Measurements from ENCODE around the gene TRIO. TPM values are rescaled to one million over a fixed set of nuclear protein-coding genes. Genes with fewer than 3 reads are reported as not detected.

Gene TRIO
- total RNA-seq, 6 donors from 2014 or later: 138 to 408 (median 156) TPM

DNA sequence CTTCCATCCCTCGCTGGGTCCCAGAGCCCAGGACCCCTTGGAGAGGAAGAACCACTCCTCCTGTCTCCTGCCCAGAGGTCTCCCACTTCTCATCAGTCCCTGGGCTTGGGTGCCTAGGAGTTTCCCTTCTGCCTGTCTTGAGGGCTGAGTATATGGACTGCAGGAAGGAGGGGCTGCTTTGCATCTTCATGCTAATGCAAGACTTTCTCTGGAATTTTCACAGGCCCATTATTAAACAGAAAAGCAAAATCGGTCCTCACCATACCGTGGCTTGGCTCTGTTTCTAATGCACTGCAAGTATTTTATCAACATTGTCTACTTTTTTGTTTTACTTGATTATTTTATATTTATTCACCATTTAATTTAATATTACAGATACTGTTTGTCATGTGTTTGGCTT lies 34.5 kb downstream of the TRIO start:
- no peak overlapping the region for H3K4me3 ChIP-seq

DNA sequence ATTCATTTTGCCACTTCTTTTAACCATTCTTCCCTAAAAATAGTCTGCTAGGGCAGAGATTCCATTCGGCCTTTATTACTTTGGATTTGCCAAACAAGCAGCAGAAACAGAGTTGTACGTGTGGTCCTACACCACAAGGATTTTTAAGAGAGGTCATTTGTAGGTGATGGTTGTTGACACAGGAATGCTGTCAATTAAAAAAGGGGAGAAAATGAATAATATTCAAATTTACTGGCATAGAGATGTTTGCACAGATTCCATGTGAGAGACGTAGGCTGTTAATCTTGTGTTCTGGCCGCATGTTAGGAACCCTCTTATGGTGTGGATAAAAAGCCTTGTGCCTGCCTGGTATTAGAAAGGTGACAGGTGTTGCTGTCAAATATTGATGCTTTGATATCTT lies 34.9 kb downstream of the TRIO start:
- WGBS, 2 donors: 52 to 81% methylated on average over 4 of the region's 4 CpGs
- H3K4me1 ChIP-seq: peaks cover 21 to 41% (median 24%) of the 10 kb centered on the region in 4 donors
- ATAC-seq (ENCODE audit: low FRiP score in 2 of 2): no peak
- H3K9me3 ChIP-seq: no peaks in the 10 kb centered on the region
- no peak for TF ChIP-seq POLR2A (IDR thresholded peaks at IDR 0.05)
- TF ChIP-seq, protein P1, sequence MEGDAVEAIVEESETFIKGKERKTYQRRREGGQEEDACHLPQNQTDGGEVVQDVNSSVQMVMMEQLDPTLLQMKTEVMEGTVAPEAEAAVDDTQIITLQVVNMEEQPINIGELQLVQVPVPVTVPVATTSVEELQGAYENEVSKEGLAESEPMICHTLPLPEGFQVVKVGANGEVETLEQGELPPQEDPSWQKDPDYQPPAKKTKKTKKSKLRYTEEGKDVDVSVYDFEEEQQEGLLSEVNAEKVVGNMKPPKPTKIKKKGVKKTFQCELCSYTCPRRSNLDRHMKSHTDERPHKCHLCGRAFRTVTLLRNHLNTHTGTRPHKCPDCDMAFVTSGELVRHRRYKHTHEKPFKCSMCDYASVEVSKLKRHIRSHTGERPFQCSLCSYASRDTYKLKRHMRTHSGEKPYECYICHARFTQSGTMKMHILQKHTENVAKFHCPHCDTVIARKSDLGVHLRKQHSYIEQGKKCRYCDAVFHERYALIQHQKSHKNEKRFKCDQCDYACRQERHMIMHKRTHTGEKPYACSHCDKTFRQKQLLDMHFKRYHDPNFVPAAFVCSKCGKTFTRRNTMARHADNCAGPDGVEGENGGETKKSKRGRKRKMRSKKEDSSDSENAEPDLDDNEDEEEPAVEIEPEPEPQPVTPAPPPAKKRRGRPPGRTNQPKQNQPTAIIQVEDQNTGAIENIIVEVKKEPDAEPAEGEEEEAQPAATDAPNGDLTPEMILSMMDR (IDR thresholded peaks at IDR 0.05): no peak
- no peak for TF ChIP-seq EP300 (IDR thresholded peaks at IDR 0.05)
- TF ChIP-seq POLR2AphosphoS5 (IDR thresholded peaks at IDR 0.05): no peak
- H3K27ac ChIP-seq: no peak overlapping the region
- H3K36me3 ChIP-seq: no peaks in the 10 kb centered on the region
- no peak for DNase-seq
- no peaks in the 10 kb centered on the region for H3K27me3 ChIP-seq
- H3K4me3 ChIP-seq: no peak overlapping the region

More for the DNA sequence above, 34.5 kb downstream of the TRIO start:
- Histone ChIP-seq H3K27ac (no peak overlapping the region), H3K4me1 (peaks cover 18 to 41% (median 24%) of the 10 kb centered on the region in 4 donors), H3K27me3 (no peaks in the 10 kb centered on the region), H3K9me3 (no peaks in the 10 kb centered on the region), H3K36me3 (no peaks in the 10 kb centered on the region)
- DNase-seq (no peak), ATAC-seq (ENCODE audit: low FRiP score in 2 of 2) (no peak)
- WGBS, 2 donors: 71 to 84% methylated on average over 3 of the region's 3 CpGs
- TF ChIP-seq POLR2A (IDR thresholded peaks at IDR 0.05): no peak
- no peak for TF ChIP-seq POLR2AphosphoS5 (IDR thresholded peaks at IDR 0.05)
- no peak for TF ChIP-seq EP300 (IDR thresholded peaks at IDR 0.05)
- TF ChIP-seq, protein P1 (IDR thresholded peaks at IDR 0.05): no peak

DNA sequence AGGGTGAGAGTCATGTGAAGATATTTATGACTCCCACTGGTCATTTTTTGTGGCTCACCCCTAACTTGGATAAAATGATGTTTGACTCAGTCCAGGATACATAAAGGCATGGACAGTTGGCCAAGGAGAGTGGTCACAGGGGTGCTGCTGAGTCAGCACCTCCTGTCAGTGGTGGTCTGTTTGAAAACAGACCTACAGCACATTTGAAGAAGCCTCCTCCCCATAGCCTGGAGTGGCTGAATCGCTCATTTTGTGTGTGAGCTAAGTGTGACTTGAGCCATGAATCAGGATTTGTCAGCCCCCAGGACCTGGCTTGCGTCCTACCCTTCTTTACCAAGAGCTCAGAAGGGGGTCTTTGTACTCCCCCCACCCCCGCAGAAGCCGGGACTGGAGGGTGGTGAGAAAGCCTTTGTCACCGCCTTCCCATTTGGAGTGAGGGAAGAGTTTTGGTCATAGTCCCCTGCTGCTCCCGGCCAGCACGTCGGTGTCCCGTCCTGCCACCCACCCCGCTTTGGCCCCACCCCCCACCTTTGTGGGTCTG lies 35.6 kb downstream of the TRIO start:
- TF ChIP-seq POLR2A (IDR thresholded peaks at IDR 0.05) (no peak), POLR2AphosphoS5 (IDR thresholded peaks at IDR 0.05) (no peak), EP300 (IDR thresholded peaks at IDR 0.05) (no peak)
- TF ChIP-seq, protein P1 (IDR thresholded peaks at IDR 0.05): no peak
- Histone ChIP-seq H3K4me1 (peaks cover 17 to 41% (median 22%) of the 10 kb centered on the region in 4 donors), H3K27me3 (no peaks in the 10 kb centered on the region), H3K9me3 (no peaks in the 10 kb centered on the region), H3K36me3 (no peaks in the 10 kb centered on the region), H3K27ac (no peak overlapping the region), H3K4me3 (no peak overlapping the region)
- no peak for DNase-seq
- no peak for ATAC-seq (ENCODE audit: low FRiP score in 2 of 2)
- WGBS, 2 donors: 81 to 87% methylated on average over 5 to 10 of the region's 10 CpGs

DNA sequence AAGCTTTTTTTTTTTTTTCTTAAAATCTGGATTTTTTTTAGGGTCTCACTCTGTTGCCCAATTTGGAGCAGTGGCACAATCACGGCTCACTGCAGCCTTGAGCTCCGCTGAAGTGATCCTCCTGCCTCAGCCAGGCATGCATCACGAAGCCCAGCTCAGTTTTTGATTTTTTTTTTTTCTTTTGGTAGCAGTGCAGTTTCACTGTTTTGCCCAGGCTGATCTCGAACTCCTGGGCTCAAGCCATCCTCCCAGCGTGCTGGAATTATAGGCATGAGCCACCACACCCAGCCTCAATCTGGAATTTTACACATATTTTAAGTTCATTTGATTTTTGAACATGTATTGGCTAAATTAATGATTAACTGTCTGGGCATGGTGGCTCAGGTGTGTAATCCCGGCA lies 36.3 kb downstream of the TRIO start:
- ATAC-seq (ENCODE audit: low FRiP score in 2 of 2): no peak
- Histone ChIP-seq H3K27ac (no peak overlapping the region), H3K4me3 (no peak overlapping the region), H3K36me3 (no peaks in the 10 kb centered on the region), H3K4me1 (peaks cover 11 to 41% (median 20%) of the 10 kb centered on the region in 4 donors), H3K9me3 (no peaks in the 10 kb centered on the region), H3K27me3 (no peaks in the 10 kb centered on the region)
- DNase-seq: no peak
- no peak for TF ChIP-seq EP300 (IDR thresholded peaks at IDR 0.05)
- TF ChIP-seq POLR2A (IDR thresholded peaks at IDR 0.05): no peak
- TF ChIP-seq, protein P1 (IDR thresholded peaks at IDR 0.05): no peak
- no peak for TF ChIP-seq POLR2AphosphoS5 (IDR thresholded peaks at IDR 0.05)
- WGBS, 2 donors: 67 to 74% methylated on average over 6 of the region's 6 CpGs

DNA sequence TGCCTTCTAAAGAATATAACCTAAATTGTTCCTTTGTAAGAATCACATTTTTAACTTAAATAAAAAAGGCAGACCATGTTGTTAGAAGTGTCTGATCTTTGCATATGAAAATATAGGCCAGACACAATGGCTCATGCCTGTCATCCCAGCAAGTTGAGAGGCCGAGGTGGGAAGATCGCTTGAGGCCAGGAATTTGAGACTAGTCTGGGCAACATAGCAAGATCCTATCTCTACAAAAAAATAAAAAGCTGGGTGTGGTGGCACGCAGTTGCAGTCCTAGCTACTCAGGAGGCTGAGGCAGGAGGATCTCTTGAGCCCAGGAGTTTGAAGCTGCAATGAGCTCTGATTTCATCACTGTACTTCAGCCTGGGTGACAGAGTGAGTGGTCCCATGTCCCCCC lies 37.3 kb downstream of the TRIO start:
- H3K9me3 ChIP-seq: no peaks in the 10 kb centered on the region
- no peaks in the 10 kb centered on the region for H3K27me3 ChIP-seq
- TF ChIP-seq, protein P1 (IDR thresholded peaks at IDR 0.05): no peak
- TF ChIP-seq EP300 (IDR thresholded peaks at IDR 0.05) (no peak), POLR2AphosphoS5 (IDR thresholded peaks at IDR 0.05) (no peak), POLR2A (IDR thresholded peaks at IDR 0.05) (no peak)

More for the DNA sequence above, 37.3 kb downstream of the TRIO start:
- no peak overlapping the region for H3K4me3 ChIP-seq
- H3K4me1 ChIP-seq: peaks cover 19 to 41% (median 29%) of the 10 kb centered on the region in 4 donors
- DNase-seq: no peak
- no peak overlapping the region for H3K27ac ChIP-seq
- H3K36me3 ChIP-seq: no peaks in the 10 kb centered on the region
- ATAC-seq (ENCODE audit: low FRiP score in 2 of 2): no peak
- 82 to 84% methylated on average over 3 of the region's 3 CpGs for WGBS, 2 donors

Data from upper lobe of left lung (tissue), 6 donors.